OCI-LY3 (cell line): ENCODE measurements around the gene PRKAA2.

Experiments used
- H2AFZ ChIP-seq: fragments of 200-600, 300-600 bp; shearing (Covaris generic); 2 replicates; pipeline ENCODE4 v1.6.0; 2014; ENCODE audit warnings: antibody characterized with exemption, low read depth, low read length
- H3K27ac ChIP-seq: fragments of 200-600, 300-600 bp; sonication (generic); 2 replicates; pipeline ENCODE4 v1.5.1; 2014; ENCODE audit warnings: mild to moderate bottlenecking, low read length, moderate library complexity, mixed read lengths
- H3K27me3 ChIP-seq: fragments of 200-600, 300-600 bp; sonication (generic); 2 replicates; pipeline ENCODE4 v1.6.1; 2014; ENCODE audit warnings: low read depth, low read length, mixed read lengths
- H3K36me3 ChIP-seq: fragments of 200-600, 300-600 bp; sonication (generic); replicated peaks from 2 replicates; pipeline ENCODE3; 2014; ENCODE audit warnings: low read depth, low read length, mixed read lengths
- H3K4me1 ChIP-seq: fragments of 300-600, 200-600 bp; sonication (generic); 2 replicates; pipeline ENCODE4 v1.6.1; 2014; ENCODE audit warnings: low read length, mixed read lengths
- H3K4me2 ChIP-seq: fragments of 200-600, 300-600 bp; sonication (generic); 2 replicates; pipeline ENCODE4 v1.6.1; 2014; ENCODE audit warnings: low read length, mixed read lengths
- H3K4me3 ChIP-seq: fragments of 300-600, 200-600 bp; sonication (generic); 2 replicates; pipeline ENCODE4 v1.5.1; 2014; ENCODE audit warnings: antibody characterized with exemption, mild to moderate bottlenecking, low read length, moderate library complexity
- H3K79me2 ChIP-seq: fragments of 300-600, 200-600 bp; shearing (Covaris generic); 2 replicates; pipeline ENCODE4 v1.6.1; 2014; ENCODE audit warnings: mild to moderate bottlenecking, low read length, mixed read lengths
- H3K9ac ChIP-seq: fragments of 300-600, 200-600 bp; shearing (Covaris generic); 2 replicates; pipeline ENCODE4 v1.6.0; 2014; ENCODE audit warnings: mild to moderate bottlenecking, low read length, moderate library complexity
- H3K9me3 ChIP-seq: fragments of 200-600, 300-600 bp; shearing (Covaris generic); 2 replicates; pipeline ENCODE4 v1.6.1; 2014; ENCODE audit warnings: low read length, mixed read lengths; ENCODE audit not compliant: insufficient read depth
- H4K20me1 ChIP-seq: fragments of 200-600, 300-600 bp; sonication (generic); 2 replicates; pipeline ENCODE4 v1.6.1; 2016; ENCODE audit warnings: low read length, mixed read lengths; ENCODE audit not compliant: insufficient read depth
- EZH2phosphoT487 ChIP-seq: fragments of 200-600 bp; shearing (Covaris generic); IDR thresholded peaks from 2 replicates; pipeline ENCODE4 v1.6.1; 2018; ENCODE audit warnings: antibody characterized with exemption, mixed run types, low read depth
- TF ChIP-seq, protein P1 (sequence below): fragments of 200-600, 300-600 bp; sonication (generic); IDR thresholded peaks from 2 replicates; pipeline ENCODE4 v1.5.1; 2014; ENCODE audit warnings: antibody characterized with exemption, low read length, low read depth

PRKAA2 gene

DNA sequence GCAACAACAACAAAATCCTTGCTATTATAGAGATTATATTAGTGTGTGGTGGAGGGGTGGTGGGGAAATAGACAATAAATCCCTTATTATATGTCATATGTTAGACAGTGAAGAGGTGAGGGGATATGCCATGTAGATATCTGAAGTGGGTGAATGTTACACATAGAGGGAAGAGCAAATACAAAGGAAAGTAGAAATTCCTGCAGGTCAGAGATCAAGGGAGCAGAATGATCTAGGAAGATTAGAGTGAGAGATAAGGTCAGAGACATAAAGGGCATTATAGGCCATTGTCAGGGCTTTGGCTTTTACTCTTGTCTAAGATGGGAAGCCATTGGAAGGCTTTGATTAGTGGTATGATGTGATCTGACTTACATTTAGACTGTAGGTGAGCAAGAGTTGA, 38.5 kb downstream of the PRKAA2 start:
- TF ChIP-seq EZH2phosphoT487, result no peak
- TF ChIP-seq, protein P1, sequence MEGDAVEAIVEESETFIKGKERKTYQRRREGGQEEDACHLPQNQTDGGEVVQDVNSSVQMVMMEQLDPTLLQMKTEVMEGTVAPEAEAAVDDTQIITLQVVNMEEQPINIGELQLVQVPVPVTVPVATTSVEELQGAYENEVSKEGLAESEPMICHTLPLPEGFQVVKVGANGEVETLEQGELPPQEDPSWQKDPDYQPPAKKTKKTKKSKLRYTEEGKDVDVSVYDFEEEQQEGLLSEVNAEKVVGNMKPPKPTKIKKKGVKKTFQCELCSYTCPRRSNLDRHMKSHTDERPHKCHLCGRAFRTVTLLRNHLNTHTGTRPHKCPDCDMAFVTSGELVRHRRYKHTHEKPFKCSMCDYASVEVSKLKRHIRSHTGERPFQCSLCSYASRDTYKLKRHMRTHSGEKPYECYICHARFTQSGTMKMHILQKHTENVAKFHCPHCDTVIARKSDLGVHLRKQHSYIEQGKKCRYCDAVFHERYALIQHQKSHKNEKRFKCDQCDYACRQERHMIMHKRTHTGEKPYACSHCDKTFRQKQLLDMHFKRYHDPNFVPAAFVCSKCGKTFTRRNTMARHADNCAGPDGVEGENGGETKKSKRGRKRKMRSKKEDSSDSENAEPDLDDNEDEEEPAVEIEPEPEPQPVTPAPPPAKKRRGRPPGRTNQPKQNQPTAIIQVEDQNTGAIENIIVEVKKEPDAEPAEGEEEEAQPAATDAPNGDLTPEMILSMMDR, result no peak
- H3K4me1 ChIP-seq, result peaks cover 6% of the 10 kb centered on the region; the same call in 1 of the 2 replicates
- H3K27ac ChIP-seq, result no peak overlapping the region
- no peaks in the 10 kb centered on the region for H3K9me3 ChIP-seq
- H2AFZ ChIP-seq, result no peak overlapping the region
- H3K9ac ChIP-seq, result no peak overlapping the region
- H3K36me3 ChIP-seq, result no peaks in the 10 kb centered on the region
- no peak overlapping the region for H3K4me2 ChIP-seq
- no peaks in the 10 kb centered on the region for H3K27me3 ChIP-seq
- H3K4me3 ChIP-seq, result no peak overlapping the region
- no peaks in the 10 kb centered on the region for H4K20me1 ChIP-seq
- H3K79me2 ChIP-seq, result no peaks in the 10 kb centered on the region

DNA sequence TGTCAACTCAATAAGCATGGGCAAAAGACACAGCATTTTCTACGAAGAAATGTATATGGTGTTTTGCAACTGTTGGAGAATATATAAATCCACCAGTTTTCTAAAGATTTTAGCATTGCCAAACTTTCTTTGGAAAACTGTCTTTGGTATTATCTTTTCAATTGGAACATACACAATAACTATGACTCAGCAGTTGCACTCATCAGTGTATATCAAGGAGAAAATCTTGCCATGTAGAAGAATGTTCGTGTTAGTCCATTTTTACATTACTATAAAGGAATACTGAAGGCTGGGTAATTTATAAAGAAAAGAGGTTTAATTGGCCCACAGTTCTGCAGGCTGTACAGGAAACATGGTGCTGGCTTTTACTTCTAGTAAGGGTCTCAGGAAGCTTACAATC, 41.1 kb downstream of the PRKAA2 start:
- no peaks in the 10 kb centered on the region for H3K27me3 ChIP-seq
- no peak overlapping the region for H3K9ac ChIP-seq
- no peak overlapping the region for H3K4me3 ChIP-seq
- H2AFZ ChIP-seq, result no peak overlapping the region
- H3K36me3 ChIP-seq, result no peaks in the 10 kb centered on the region
- no peaks in the 10 kb centered on the region for H3K9me3 ChIP-seq
- no peak overlapping the region for H3K4me2 ChIP-seq
- H3K27ac ChIP-seq, result no peak overlapping the region
- H4K20me1 ChIP-seq, result no peaks in the 10 kb centered on the region
- peaks cover 8% of the 10 kb centered on the region; the same call in 1 of the 2 replicates for H3K4me1 ChIP-seq
- no peaks in the 10 kb centered on the region for H3K79me2 ChIP-seq
- TF ChIP-seq EZH2phosphoT487, result no peak
- TF ChIP-seq, protein P1, result no peak

DNA sequence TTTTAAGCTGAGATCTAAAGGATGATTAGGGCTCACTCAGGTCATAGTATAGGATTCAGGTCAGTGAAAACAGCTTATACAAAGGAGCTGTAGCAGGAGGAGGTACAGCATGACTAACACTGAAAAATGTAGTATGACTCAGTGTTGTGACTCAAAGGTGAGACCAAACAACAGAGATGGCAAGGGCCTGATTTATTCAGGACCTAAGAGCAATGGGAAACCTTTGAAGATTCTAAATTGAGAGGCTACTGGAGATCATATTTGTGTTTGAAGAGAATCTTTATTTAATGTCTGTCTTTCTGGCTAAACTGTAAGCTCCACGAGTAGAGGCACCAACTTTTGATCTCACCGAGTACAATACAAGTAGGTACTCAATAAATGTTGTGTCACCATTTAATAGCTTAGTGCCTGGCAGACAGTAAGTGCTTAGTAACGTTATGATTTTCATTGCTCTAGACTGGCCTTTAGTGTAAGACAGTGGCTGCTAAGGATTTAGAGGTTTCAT, 43.5 kb downstream of the PRKAA2 start:
- Histone ChIP-seq H3K79me2 (no peaks in the 10 kb centered on the region), H3K27ac (no peak overlapping the region), H3K4me3 (no peak overlapping the region), H3K9me3 (no peaks in the 10 kb centered on the region), H3K4me1 (peaks cover 8% of the 10 kb centered on the region; the same call in 1 of the 2 replicates), H4K20me1 (no peaks in the 10 kb centered on the region), H3K4me2 (no peak overlapping the region), H3K27me3 (no peaks in the 10 kb centered on the region), H3K36me3 (no peaks in the 10 kb centered on the region), H2AFZ (no peak overlapping the region), H3K9ac (no peak overlapping the region)
- TF ChIP-seq EZH2phosphoT487, result no peak
- TF ChIP-seq, protein P1, result no peak

DNA sequence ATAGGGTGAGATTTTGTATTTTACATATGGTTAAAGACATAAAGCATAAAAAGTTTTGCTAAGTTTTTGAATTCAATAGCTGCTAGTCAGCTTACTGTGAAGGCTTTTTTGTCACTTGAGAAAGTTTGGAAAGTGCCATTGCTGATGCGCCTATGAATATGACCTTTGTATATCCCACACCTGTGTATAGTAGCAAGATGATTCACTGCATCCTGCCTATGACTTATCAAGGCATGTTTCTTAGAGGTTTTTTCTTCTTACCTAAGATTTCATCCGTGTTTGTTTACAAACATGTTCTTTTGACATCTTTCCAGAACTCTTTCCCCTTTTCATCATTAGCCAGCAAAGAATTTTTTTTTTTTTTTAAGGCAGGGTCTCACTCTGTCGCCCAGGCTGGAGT, 51.5 kb downstream of the PRKAA2 start:
- Histone ChIP-seq H3K27me3 (no peaks in the 10 kb centered on the region), H3K4me2 (no peak overlapping the region), H2AFZ (no peak overlapping the region), H3K79me2 (no peaks in the 10 kb centered on the region), H3K4me1 (no peaks in the 10 kb centered on the region), H3K36me3 (no peaks in the 10 kb centered on the region), H3K9ac (no peak overlapping the region), H3K4me3 (no peak overlapping the region), H3K9me3 (no peaks in the 10 kb centered on the region), H3K27ac (no peak overlapping the region), H4K20me1 (no peaks in the 10 kb centered on the region)
- TF ChIP-seq EZH2phosphoT487, result no peak
- TF ChIP-seq, protein P1, result no peak
